NCI-H510A treated with DMSO at 0.1 percent for 48 hours (cell line): ENCODE data around the gene ZC3H12C.
A peak's percentile ranks its signal among the peaks of the same experiment; 100 is the strongest.

ENCODE experiments used
- DNase-seq: peaks from one replicate; lab custom pipeline; 2025; lab: John Stamatoyannopoulos, UW

ZC3H12C gene

DNA sequence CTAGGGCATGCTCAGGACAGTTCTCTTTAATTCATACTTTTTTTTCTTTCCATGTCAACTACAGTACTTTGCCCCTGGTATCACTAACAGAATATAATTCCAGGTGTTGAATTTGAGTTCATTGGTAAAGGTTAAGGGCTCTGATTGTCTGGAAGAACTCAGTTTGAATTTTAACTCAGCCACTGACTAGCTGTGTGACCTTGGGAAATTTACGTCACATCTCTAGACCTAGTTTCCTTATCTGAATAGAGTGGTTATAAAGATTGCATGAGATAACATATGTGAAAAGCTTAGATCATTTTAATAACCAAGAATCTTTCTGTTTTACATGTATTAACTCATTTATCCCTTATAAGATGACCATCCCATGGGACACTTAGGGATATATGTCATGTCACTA is 15.8 kb upstream of the ZC3H12C start:
- no peak for DNase-seq

DNA sequence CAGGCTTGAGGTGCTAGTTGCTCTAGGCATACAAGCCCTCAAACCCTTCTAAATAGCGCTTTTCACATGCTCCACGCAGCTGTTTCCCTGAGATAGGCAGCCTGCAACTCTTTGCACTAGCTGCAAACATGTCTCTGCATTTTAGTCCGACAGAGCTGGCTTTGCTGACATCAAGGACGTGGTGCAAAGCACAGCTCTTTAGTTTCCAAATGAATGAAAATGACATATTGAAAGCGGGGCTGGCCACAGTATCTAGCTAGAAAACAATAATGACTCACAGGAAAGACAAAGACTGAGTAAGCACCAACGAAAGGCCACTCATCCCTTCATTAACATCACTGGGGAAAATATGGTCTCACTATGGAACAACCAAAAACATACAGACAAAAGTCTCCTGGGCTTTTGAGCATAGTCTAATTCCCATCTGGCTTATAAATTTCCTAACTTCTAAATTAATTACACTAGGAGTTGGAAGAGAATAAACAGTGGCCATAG is 15.3 kb upstream of the ZC3H12C start:
- no peak for DNase-seq

DNA sequence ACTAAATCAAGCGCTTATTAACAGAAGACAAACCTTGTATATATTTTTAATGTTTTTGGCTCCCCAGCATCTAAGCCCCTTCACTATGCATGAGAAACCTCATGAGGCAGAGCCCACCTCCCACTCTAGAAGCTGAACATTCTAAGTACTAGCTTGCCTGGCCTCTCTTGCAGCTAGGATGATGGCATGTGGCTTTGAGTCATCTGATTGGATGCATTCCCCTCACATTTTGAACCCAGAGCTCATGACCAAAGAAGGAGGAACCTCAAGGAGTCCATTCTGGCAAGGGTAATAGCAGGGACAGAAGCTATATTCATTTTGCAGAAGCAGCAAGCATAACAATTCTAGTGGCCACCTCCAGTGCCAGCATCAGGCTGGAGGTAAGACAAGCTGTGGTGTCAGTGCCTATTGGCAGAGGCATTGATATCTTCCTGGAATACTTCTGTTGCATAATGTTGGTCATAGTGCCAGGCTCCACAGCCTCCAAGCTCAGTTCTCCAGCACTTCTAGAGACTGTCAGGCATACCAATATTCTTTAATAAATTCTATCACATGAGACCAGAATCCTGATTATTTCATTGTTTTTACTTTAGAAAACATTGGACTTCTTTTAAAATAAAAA is 14.2 kb upstream of the ZC3H12C start:
- DNase-seq: no peak

DNA sequence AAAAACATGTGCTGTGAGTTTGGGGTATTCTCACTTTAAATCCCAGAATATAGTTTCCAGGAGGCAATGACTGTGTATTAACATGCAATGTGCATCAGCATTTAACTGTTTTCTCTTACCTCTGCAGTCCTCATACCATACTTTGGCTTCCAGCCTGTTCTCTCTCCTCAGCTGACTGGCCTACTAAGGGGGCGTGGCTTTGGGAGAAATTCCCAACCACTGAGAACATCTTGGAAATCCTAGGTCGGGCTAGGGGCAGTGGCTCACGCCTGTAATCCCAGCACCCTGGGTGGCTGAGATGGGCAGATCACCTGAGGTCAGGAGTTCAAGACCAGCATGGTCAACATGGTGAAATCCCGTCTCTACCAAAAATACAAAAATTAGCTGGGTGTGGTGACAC is 13.5 kb upstream of the ZC3H12C start:
- no peak for DNase-seq

DNA sequence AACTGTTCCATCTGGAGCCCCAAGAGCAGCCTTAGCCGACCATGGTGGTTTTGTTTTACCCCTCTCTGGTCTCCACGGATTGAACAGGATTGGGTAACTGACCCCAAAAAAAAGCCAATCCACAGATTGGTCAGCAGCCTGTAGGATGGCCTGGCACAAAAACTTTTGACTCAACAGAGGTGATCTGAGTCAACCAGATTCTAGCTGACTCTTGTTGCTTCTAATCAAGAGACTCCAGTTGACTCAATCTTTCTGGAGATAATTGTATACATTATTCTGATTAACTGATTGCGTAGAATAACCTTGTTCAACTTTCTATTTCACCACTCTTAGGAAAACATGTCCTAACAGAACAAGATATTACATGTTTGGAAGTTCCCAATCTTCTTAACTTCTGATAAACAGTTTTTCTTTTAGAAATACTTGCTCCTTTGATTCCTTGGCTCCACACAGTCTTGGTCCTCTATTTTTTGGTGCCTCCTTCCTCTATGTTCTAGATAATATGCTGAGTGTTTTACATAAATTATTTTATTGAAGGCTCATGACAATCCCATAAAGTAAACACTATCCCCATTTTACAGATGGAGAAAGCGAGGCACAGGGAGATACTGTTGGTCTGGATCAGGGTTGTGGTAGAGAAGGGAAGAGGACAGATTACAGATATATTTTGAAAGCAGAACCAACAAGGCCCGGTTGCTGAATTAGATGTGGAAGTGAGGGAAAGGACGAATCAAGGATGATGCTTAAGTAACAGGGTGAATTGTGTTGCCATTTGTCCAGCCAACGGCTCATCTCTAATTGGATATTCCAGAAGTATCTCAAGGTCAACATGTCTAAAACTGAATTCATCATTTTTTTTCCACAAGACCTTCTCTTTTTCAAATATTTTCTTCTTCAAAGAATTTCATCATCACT is 11.5 kb upstream of the ZC3H12C start:
- no peak for DNase-seq

DNA sequence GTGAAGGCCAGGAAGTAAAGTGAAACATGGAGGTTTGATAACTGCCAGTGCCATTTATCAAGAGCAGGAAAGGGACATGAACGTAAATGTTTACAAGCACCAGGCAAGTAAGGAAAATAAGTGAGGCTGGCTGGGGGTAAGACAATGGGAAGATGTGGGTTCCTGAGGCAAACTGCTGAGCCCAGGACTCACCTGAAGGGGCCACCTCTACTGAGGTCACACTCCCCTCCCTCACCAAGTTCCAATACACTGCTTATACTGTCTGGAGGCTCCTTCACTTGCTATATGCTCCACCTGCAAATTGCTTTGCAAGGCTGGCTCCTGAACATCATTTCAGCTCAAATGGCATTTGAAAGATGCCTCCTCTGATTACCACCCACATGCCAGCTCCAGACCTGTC is 10.3 kb upstream of the ZC3H12C start:
- DNase-seq: no peak

DNA sequence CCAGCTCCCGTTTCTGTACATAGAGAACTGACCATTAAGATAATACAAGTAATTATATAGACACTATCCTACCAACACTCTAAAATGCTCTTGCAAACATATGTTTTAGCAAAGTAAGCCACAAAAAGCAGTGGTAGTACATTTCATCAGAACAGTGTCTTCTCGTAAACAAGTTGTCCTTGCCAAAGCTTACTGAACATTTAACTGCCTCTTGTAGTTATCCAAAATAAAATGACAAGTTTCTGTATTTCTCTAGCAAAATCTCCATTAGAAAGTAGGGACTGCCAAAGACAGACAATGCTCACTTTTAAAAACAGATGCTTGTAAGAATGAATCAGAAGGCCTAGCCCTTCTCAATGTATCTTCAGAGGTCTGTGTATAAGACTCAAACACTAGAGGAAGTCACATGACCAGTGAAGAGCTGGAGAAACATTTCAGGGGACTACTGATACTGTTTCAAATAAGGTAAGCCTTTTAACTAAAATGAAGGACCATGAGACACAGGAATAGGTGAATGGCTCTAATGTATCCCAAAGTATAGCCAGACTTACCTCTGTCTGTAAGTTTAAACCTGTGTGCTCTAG is 7.8 kb upstream of the ZC3H12C start:
- no peak for DNase-seq

DNA sequence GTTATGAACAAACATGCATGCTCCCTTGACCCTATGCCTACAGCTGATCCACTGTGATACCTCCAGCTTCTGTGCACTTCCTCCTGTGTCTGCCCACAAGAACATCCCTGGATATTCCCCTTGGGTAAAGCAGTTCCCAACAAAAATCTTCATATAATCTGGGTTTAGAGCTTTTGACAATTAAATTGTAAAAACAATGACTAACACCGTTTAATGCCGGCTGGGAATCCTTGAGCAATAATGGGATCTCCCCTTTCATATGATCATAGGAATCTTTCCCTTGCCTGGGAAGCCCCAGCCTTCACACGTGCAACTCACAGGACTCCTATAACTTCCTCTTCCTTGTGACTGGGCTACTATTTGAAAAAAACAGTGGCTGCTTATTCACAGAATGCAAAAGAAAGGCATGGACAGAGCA is 6.3 kb upstream of the ZC3H12C start:
- no peak for DNase-seq

DNA sequence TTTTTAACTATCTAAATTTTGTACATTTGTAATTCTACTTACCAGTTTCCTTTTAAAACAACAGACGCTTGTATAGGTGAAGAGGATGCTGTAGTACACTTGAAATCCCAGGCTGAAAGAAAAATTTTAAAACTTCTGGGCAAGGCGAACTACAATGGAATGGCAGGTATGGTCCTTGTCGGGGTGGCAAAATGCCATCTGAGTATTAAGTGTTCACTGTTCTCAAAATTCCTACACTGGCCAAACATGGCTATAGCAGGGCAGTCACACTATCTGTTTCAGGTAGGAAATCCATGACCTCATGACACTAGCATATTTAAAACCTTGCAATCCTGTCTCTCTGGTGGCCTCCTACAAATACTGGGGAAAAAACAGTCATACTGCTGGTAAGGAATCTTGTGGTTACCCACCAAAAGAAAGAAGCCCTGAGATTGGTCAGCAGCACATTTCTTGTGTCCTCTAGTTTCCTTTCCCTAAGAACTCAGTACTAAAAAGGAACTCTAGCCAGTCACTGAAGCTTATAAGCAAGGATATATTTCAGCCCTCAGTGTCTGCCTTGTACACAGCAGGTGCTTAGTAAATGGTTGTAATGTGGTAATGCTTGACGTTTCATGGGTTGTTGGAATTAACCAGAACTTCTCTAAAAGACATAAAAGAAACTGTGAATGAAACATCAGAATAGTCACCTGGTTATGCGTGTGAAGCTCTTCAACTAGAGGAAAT is 5.2 kb upstream of the ZC3H12C start:
- DNase-seq: no peak

DNA sequence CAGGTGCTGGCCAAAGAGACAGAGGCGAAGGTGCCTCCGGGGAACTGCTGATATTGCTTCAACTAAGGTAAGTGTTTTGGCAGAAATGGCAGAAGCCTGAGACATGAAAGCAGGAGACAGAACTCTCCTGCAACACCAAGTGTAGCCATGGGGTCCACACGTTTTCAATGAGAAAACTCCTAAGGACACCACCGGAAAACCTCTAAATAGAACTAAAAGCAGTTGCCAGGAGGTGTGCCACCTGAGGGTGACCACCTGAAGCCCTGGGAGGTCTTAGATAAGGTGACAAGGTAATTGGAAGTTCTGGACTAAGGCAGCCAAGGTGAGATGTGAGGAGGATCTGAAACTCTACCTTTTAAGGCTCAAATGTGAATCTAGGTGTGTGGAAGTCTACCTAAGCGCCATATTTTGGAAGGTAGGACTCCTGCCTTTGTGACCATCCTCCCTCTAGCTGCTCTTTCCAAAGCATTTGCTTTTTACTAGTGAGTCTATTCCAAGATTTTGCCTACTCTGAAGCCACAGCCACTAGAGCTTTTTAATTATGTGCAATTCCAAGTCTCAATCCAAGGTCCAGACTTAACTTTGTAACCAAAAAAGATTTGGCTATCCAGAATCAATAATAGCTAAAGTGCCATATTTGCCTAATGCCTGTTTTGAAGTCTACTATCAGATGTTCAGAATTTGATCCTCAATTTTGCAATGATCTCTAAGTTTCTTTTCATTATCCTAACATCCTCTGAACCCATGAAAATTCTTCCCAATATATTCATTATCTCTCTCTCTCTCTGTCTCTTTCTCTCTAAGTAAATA is 4.5 kb upstream of the ZC3H12C start:
- DNase-seq: no peak

DNA sequence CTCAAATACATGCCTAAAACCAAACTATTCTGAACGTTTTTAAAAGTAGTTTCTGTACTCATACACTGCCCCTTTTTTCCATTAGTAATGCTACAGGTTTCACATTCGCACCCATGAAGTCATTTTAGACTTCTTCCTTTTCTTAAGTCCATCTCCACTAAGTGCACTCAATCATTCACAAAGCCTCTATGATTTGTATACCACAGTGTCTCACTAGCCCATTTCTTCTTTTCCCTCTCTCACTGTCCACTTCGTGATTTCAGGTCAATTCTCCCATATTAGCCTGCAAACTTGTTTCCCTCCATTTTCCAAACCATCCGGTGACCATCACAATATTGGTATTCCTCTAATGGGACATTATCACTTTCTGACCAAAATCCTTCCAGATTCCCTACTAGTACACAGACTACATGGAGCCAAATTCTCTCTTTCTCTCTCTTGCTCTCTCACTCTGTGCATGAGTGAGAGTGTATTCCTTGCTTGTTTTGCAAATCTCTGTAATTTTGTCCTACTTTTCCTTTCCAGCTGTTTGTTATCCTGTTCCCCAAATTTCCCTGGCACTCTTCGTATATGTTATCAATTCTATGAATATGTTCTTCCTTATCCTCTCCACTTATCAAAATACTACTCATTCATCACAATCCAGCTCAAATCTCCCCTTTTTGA is 3.4 kb upstream of the ZC3H12C start:
- DNase-seq: no peak

DNA sequence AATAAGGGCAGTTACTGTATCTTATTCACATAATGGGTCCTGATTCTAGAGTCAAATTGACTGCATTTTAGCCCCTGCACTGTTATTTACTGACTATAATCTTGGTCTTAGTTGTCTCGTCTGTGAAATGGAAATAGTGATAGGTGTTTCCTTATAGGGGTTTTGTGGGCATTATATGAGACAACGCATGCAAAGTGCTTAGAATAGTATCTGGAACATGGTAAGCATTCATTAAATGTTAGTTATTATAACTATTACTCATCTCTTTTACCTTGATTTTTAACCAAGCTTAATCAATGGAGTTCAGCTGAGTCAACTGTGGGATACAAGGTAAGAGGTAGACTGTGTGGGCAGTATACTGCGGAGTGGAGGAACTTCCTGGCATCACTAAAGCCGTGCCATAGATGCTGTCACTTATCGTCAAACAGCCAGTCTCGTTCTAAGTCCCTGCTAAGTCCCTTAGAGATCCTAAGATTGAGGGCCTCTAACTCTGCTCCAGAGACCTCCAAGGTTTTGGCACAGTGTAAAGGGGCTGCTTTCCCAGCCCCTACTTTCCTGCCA is 2.6 kb upstream of the ZC3H12C start:
- DNase-seq: no peak

DNA sequence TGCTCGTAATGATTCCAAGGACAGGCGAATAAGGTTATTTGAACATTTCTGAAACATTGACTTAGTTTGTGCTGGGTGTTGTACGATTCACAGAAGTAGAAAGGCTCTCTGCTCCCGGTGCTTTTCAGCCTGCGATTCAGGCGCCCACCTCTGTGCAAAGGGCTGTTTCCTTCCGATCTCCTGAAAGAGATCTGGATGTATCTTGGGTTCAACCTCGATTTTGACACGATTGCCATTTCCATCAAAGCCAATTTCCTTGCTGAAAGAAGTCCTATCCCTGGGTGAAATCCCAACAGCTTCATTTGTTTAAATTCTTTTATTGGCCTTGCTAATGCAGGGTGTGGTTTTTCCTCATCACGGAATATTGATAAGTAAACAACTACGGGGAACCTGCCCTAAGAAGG is 1.1 kb upstream of the ZC3H12C start:
- DNase-seq: peak; percentile 41

DNA sequence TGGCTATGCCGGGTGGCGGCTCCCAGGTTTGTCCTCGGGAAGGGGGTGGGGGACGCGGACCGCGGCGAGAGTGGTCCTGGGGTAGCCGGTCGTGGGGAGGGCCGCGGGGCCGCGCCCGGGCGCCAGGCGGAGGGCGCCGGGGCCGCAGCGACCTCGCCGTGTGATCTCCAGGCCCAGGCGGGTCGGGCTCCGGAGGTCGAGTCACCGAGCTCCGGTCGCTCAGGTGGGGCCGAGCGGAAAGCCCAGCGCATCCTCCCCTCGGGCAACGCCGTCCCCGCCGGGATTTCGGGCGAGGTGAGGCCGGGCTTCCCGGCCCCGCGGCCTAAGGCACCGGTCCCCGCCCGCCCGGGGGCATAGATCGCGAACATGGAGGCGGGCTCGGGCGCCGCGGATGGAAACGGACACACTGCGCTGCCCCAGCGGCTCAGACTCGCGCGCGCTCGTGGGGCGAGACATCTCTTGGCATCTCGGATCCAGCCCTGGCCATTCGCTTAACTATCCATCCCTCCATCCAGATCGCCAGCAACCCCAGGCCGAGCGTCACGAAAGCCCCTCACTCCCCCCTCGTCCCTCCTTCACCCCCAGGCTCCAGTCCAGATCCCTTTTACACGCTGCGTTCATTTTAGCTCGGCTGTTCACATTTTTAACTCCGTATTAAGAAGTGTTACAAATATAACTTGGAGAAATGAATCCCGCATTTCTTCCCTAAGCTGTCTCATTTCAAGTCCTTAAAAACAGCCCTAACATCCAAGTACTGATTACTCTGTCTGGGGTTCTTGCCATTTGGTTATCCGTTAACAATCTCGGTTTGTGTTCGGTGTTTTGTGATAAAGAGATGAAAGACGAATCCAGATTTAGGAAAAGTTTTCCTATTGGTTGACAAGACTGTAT is 460 bp downstream of the ZC3H12C start:
- DNase-seq: peak; percentile 26

DNA sequence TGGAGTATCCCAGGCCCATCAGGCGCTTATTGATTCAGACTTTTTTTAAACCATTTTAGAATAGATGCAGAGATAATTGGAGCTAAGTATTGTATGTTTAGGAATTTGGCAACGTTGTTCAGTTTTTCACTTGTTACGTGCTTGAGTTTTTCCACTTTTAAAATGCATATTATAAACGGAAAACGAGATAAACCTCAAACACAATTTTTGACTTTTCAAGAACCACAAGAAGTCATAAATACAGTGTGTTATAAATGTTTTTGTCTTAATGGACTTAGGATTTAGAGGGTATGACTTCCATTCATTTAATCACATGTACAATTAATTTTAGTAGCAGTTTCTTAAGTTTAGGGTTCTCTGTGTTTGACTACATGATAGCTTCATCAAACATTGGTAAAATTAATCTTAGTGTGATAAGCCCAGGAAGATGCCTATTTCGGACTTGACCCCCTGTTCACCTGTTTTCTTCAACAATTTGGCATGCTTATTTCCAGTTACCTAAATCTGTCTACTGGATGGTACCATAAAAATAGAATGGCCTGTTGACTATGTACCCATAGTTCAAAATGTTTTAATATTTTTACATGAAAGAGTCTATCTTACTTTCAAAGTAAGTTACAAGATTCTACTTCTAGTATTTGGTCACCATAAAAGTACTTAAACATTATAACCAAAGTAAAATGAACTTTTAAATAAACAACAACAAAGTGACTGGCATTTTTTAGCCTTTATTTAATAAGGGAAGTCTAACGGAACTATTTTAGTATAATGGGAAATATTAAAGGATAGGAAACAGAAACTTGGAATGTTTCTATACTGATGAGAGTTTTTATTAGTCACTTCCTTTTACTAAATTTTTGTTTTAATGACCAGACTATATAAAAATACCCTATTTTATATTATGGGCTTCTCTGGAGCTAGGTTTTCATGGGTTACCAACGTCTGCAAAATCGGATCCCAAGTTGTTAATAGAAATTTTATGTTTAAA is 1.4 kb downstream of the ZC3H12C start:
- no peak for DNase-seq

DNA sequence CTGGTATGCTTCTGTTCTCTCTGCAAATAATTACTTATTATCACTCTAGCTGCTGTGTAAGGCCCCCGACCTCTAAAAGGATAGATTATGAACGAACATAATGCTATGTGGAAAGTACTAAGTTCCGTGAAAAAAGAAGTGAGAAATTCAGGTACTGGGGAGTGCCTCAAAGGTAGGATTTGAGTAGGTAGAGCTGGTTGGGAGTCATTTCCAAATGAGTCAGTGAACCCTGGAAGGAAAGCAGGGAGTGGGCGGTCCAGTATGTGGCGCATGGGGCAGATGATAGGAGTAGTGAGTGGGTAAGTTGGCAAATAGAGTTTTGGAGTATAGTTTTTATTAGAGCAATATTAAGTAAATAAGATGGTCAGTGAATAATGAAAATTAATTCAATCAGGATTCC is 2.4 kb downstream of the ZC3H12C start:
- DNase-seq: no peak

DNA sequence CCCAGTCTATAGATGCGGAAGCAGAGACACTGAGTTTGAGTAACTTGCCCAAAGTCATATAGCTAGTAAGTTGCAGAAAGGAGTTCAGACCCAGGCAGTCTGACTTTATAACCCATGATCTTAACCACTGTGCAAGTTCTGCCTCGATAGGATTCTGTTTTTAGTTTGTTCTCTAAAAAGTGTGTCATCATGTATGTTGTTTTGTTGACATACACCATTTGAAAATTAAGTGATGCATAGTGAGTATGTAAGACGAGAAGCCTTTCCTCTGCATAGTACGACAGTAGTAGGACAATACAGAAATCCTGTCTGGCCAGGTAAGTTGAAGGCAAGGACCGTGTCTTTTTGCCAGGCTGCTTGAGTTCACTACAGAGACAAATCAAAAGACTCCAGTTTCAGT is 3.3 kb downstream of the ZC3H12C start:
- DNase-seq: peak; percentile 69

DNA sequence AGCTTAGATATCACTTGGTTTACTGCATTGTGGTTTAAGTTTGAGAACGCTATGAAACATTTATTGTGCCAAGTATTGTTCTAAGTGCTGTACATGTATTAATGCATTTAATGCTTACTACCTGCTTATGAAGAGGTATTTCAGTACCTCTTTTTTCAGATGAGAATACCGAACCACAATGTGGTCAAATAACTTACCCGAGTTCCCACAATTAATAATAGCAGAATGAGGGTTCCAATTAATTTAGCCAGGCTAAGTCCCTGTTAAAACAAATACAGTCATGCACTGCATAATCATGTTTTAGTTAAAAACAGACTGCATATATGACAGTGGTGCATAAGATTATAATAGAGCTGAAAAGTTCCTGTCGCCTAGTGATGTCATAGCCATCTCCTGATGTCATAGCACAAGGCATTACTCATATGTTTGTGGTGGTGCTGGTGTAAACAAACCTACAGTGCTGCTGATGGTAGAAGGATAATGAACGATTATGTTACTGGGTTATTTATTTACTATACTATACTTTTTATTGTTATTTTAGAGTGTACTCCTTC is 4.3 kb downstream of the ZC3H12C start:
- no peak for DNase-seq
